GM04504 (cell line): Measurements from ENCODE around the gene SLC41A3.
"Not testable (repeated sequence)": the region's sequence is repeated elsewhere in the genome, so short reads cannot be mapped to it uniquely, and the experiment has no call there.

Source experiments
- DNase-seq: peaks from one replicate; pipeline ENCODE4 v3.0.0-alpha.2; 2012; ENCODE audit warnings: low read depth

Gene SLC41A3

GRCh38 chr3:126053949-126054569 lies 29.9 kb downstream of the SLC41A3 start:
- DNase-seq: no peak

GRCh38 chr3:126053513-126053912 lies 30.4 kb downstream of the SLC41A3 start:
- no peak for DNase-seq

GRCh38 chr3:126052196-126053058 lies 31.5 kb downstream of the SLC41A3 start:
- no peak for DNase-seq

- no peak for DNase-seq
Measured at GRCh38 chr3:126051741-126052140, 32.2 kb downstream of the SLC41A3 start.

- DNase-seq: no peak
Measured at GRCh38 chr3:126051234-126051633, 32.7 kb downstream of the SLC41A3 start.

GRCh38 chr3:126050626-126051025 lies 33.3 kb downstream of the SLC41A3 start:
- no peak for DNase-seq

GRCh38 chr3:126050050-126050392 lies 33.9 kb downstream of the SLC41A3 start:
- DNase-seq: no peak

GRCh38 chr3:126049289-126050049 lies 34.5 kb downstream of the SLC41A3 start:
- DNase-seq: no peak

- no peak for DNase-seq
Measured at GRCh38 chr3:126040386-126040785, 43.5 kb downstream of the SLC41A3 start.

- DNase-seq: no peak
Measured at GRCh38 chr3:126039870-126040269, 44.1 kb downstream of the SLC41A3 start.

GRCh38 chr3:126038791-126039190 lies 45.1 kb downstream of the SLC41A3 start:
- DNase-seq: not testable (repeated sequence)

- no peak for DNase-seq
Measured at GRCh38 chr3:126036056-126036549, 47.8 kb downstream of the SLC41A3 start.

- DNase-seq: no peak
Measured at GRCh38 chr3:126035362-126036050, 48.4 kb downstream of the SLC41A3 start.

GRCh38 chr3:126034481-126035361 lies 49.2 kb downstream of the SLC41A3 start:
- DNase-seq: no peak

GRCh38 chr3:126033765-126034164 lies 50.2 kb downstream of the SLC41A3 start:
- no peak for DNase-seq

GRCh38 chr3:126033051-126033745 lies 50.7 kb downstream of the SLC41A3 start:
- DNase-seq: no peak

GRCh38 chr3:126031981-126032471 lies 51.9 kb downstream of the SLC41A3 start:
- no peak for DNase-seq

- DNase-seq: no peak
Measured at GRCh38 chr3:126030455-126030854, 53.5 kb downstream of the SLC41A3 start.

- DNase-seq: no peak
Measured at GRCh38 chr3:126029241-126029640, 54.7 kb downstream of the SLC41A3 start.

GRCh38 chr3:126028096-126028495 lies 55.8 kb downstream of the SLC41A3 start:
- no peak for DNase-seq
